ENCODE results near the gene DENND6B.
"Not testable (repeated sequence)": the region's sequence is repeated elsewhere in the genome, so short reads cannot be mapped to it uniquely, and the experiment has no call there.

The DENND6B gene

GRCh38 chr22:50273352-50273751 is 53.5 kb downstream of the DENND6B start:
- DNase-seq (ENCODE audit: low spot score) = not testable (repeated sequence)

DNA sequence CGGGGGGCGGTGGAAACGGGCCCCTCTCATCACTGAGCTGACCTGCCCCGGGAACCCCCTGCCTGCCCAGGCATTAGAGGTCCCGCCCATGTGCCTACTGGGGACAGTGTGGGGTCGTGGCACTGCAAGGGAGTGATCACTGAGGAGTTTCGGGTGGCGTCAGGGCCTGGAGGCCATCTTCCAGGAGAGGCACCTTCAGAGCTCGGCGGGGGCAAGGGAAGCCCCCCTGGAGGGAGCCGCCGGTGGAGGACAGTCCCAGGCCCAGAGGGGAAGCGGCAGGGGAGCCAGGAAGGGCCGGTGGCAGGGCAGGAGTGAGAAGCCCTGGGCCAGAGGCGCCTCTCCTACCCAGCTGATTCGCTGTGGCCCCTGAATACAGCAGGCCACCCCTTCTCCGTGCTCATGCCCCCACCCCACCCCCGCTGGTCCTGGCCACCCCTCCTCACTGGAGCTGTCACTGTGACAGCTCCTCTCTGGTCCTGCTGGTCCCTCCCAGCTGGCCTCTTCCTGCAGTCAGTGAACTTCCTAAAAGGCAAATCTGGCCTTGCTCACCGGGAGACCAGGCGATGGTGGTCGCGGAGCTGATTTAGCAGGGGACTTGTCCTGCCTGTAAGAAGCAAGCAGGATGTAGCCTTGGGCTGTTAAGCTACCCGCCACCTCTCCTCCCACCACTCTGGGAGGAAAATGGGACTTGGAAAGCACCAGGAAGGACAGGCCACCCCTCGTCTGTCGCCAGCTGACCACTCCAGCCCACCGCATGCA is 54.6 kb downstream of the DENND6B start:
- DNase-seq (ENCODE audit: low spot score) = no peak

DNA sequence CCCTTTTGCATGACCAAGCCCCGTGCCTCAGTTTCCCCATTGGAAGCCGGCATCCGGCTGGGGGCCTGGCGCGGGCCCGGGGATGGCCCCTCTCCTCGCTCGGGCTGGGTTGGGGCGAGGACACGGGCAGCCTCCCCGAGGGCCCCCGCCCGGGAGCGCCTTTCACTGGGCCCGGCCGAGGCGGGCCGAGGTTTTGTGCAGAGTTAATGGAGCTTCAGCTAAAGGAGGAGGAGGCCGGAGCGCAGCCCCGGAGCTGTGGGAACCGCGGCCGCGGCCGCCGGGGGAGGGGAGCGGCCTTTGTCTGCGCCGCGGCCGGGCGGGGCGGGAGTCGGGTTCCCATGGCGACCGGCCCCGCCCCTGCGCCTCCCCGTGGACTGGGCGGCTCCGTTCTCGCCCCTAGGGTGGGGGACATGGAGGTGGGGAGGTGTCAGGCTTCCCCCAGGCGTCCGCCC is 55.3 kb downstream of the DENND6B start:
- peak; percentile 65 for DNase-seq (ENCODE audit: low spot score)

DNA sequence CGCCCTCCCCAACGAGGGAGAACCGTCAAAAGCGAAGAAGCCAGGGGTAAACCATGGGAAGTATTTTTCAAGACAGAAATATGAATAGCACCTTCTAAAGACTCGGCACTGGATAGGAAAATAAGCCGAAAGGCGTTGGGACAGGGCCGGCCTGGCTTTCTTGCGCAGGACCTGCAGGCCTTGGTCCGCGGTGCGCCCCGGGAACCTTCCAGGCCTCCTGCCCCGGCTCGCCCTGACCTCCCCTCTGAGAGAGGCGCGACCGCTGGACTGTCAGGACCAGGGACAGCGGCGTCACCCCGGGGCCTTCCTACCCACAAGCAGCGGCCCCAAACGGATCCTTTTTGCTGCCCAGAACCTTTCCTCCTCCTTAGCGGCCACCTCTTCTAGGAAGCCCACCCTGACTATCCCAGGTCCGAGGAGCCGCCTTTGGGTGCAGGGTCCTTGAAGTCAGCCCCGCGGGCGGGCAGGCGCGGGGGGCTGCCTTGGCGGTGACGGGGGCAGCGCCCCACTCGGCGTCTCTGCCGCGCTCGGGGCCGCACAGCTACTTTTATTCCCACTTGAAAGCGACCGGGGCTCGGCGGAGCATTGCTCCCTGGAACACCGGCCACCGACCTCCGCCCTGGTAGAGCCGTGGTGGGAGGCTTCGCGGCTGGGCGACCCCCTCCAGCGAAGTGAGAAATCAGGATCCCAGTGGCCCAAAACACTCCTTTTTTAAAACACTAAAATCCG is 56.0 kb downstream of the DENND6B start:
- DNase-seq (ENCODE audit: low spot score) = peak; percentile 54

- peak; percentile 57 for DNase-seq (ENCODE audit: low spot score)
These were observed 56.7 kb downstream of the DENND6B start, which contains the start of gene MAPK11 for GRCh38 chr22:50269970-50270665. MAPK11 (minus strand) TSS chr22:50270380; CDS start chr22:50270292, 88 bp downstream.

DNA sequence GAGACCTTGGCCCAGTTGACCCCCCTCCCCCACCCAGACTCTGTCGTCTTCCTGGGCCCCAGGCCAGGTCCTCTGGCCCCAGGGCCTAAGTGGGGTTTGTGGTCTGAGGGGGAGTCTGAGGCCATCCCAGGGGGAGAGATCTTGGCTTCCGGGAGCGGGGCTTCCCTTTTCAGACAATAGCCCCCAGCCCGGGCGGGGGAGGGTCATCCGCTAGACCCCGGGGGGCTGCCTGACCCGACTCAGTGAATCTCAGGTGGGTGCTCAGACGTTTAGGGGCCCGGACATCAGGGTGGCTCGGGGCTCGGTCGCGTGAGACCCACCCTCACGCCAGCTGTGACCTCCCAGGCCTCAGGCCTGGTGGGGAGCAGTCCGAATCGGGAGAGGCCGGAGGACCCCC is 57.2 kb downstream of the DENND6B start:
- DNase-seq (ENCODE audit: low spot score) = no peak

DNA sequence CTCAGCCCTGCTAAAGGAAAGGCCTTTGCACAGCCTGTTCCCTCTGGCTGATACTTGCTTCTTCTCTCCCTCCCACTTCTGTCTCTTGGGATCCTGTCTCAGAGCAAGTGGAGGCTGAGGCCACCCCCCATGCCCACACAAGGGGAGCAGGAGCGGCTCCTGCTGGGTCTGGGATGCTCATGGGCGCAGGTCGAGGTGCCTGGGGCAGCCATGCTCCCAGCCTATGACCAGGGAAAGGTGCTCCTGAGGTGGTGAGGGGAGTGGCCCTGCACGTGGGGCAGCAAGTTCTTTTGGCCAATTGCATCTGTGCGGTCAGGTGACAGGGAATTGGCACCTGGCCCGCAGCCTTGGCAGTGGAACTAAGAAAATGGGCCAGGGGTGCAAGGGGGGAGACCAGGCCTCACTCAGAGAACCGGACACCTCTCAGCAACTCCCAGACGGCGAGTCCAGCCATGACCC is 58.1 kb downstream of the DENND6B start:
- DNase-seq (ENCODE audit: low spot score) = no peak

GRCh38 chr22:50267591-50268390 is 59.0 kb downstream of the DENND6B start:
- DNase-seq (ENCODE audit: low spot score) = no peak

- no peak for DNase-seq (ENCODE audit: low spot score)
These were observed 59.8 kb downstream of the DENND6B start for GRCh38 chr22:50266994-50267393.

DNA sequence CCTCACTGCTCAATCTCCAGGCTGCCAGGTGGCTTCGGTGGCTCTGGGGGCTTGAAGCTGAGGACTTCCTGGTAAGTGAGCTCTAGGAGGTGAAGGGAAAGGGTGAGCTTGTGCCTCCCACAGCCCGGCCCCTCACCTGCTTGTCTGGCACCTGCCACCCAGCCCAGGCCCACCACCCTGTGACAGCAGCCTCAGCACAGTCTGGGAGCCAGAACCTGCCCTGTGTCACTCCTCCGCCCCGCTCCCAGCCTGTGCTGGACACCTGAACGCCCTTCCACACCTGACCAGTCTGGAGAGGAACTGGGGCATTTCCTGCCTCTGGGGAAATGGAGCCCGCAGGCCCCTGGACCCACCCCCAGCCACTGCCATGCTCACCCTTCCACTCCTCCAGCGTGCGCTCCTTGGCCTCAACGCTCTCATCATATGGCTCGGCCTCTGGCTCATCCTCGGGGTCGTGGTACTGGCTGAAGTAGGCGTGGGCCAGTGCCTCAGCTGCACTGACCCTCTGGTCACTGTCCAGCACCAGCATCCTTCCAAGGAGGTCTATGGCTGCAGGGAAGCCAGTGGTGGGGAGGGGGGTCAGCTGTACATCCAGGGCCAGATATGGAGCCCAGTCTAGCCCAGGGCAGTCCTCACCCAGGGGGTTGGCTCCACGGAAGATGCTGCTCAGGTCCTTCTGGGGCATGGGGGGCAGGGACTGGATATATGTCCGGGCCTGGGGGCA is 61.7 kb downstream of the DENND6B start:
- peak; percentile 48 for DNase-seq (ENCODE audit: low spot score)

GRCh38 chr22:50264104-50264745 is 62.6 kb downstream of the DENND6B start:
- DNase-seq (ENCODE audit: low spot score) = peak; percentile 28

DNA sequence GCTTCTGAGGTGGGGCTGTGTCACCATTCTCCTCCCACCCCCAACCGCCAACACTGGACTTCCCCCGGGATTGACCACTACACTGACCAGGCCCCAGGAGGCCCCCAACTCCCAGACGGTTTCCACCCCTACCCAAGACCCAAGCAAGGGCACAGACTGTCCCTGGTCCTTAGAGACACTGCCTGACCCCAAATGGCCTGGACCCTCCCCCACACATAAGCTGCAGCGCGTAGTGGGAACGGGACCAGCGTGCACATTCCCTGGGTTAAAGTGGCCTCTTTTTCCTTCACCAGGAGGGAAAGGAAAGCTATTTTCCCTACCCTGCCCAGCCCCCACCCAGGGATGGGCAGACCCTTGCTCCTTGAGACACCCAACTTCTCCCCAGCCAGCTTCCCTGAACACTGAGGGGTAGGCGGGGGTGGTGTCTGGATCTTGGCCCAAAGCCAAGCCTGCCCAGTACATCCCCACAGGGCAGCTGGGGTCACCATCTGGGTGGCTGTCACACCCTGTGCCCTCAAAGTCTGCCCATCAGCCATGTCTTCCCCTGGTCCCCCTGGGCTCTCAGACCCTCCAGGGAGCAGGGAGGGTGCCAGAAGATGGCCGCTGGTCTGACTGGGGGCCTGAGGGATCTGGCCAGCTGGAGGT is 63.7 kb downstream of the DENND6B start:
- no peak for DNase-seq (ENCODE audit: low spot score)

GRCh38 chr22:50262460-50262911 is 64.3 kb downstream of the DENND6B start:
- peak; percentile 72 for DNase-seq (ENCODE audit: low spot score)

- DNase-seq (ENCODE audit: low spot score) = peak; percentile 48
These were observed 65.0 kb downstream of the DENND6B start, which contains the start of gene MAPK12 for GRCh38 chr22:50261615-50262459. MAPK12 (minus strand) TSS chr22:50261683; CDS start chr22:50261509, 174 bp downstream.

- DNase-seq (ENCODE audit: low spot score) = peak; percentile 65
These were observed 65.8 kb downstream of the DENND6B start for GRCh38 chr22:50260801-50261614.

DNA sequence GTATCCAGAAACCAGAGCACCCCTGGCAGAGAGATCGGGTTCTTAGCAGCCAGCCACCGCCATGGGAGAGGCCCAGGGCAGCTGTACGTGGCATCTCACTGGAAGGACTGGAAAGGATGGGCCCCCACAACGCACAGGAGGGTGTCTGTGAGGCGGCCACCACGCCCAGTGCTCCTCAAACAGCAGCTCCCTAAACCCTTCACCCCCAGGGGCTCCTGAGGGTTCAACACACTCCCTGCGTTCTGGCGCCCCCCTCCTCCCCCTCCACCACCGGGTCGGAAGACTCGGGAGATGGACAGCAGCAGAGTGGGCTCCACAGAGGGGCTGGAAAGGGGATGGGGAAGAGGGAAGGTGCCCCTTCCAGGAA is 66.4 kb downstream of the DENND6B start:
- DNase-seq (ENCODE audit: low spot score) = no peak

DNA sequence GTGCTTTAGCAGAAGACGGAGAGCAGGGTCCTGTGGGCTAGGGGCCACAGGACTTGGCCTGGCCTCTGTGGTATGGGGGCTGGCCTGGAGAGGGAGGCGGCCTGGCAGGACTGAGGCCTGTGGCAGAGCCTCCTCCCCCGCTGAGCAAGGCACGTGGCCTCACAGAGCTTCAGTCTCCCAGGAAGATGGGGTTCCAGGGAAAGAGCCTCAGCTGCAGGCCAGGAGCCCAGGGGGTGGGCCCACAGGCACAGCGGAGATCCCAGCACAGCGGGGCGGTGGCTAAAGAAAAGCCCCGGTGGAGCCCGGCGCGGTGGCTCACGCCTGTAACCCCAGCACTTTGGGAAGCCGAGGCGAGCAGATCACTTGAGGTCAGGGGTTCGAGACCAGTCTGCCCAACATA is 67.5 kb downstream of the DENND6B start:
- no peak for DNase-seq (ENCODE audit: low spot score)

All from NAMALWA (cell line).